HepG2 (cell line): ENCODE measurements around the gene CNTFR. TPM values are rescaled to one million over a fixed set of nuclear protein-coding genes. Genes with fewer than 3 reads are reported as not detected.

ENCODE experiments used
- ASH2L ChIP-seq: fragments of 300-600, 200-600 bp; sonication (generic); IDR thresholded peaks from 2 replicates; pipeline ENCODE4 v1.7.0; 2017; ENCODE audit warnings: low read depth, mild to moderate bottlenecking, moderate library complexity, mixed read lengths, low read length; ENCODE audit not compliant: insufficient read length
- CAMTA2 ChIP-seq: sonication (generic); formaldehyde crosslinking; IDR thresholded peaks from 2 replicates; pipeline ENCODE4 v1.4.0; 2020; ENCODE audit warnings: mild to moderate bottlenecking, missing genetic modification reagents, borderline replicate concordance
- EP300 ChIP-seq, 3 experiments: sonication (generic) in 1 of 3; formaldehyde crosslinking in 1 of 3; IDR thresholded peaks; 2 replicates each; pipeline versions ENCODE4 v1.5.1 to v1.6.1; 2011 to 2020; ENCODE audit warnings: low read depth in 2 of 3, low read length in 2 of 3, borderline replicate concordance in 1 of 3, improper control_type of control experiment in 1 of 3, mild to moderate bottlenecking in 1 of 3, missing genetic modification reagents in 1 of 3, moderate library complexity in 1 of 3
- KDM4B ChIP-seq: sonication (generic); formaldehyde crosslinking; IDR thresholded peaks from 2 replicates; pipeline ENCODE4 v1.4.0; 2020; ENCODE audit warnings: missing genetic modification reagents
- MED1 ChIP-seq: sonication (generic); formaldehyde crosslinking; IDR thresholded peaks from 2 replicates; pipeline ENCODE4 v1.4.0; 2020; ENCODE audit warnings: missing genetic modification reagents
- MIER2 ChIP-seq: IDR thresholded peaks from 2 replicates; pipeline ENCODE4 v1.6.1; 2016; ENCODE audit warnings: missing biosample characterization, missing genetic modification reagents
- MTA1 ChIP-seq: sonication (generic); formaldehyde crosslinking; IDR thresholded peaks from 2 replicates; pipeline ENCODE4 v1.4.0; 2020; ENCODE audit warnings: missing genetic modification reagents, mild to moderate bottlenecking, borderline replicate concordance
- NR3C1 ChIP-seq: sonication (generic); formaldehyde crosslinking; IDR thresholded peaks from 2 replicates; pipeline ENCODE4 v1.4.0; 2020; ENCODE audit warnings: missing genetic modification reagents
- SAFB2 ChIP-seq: sonication (generic); formaldehyde crosslinking; IDR thresholded peaks from 2 replicates; pipeline ENCODE4 v1.5.1; 2020; ENCODE audit warnings: missing genetic modification reagents, low read depth, mild to moderate bottlenecking, borderline replicate concordance
- TCF12 ChIP-seq, 2 experiments: fragments of 450-650 bp in 1 of 2; sonication (generic) in 1 of 2; formaldehyde crosslinking in 1 of 2; IDR thresholded peaks; 2 replicates each; pipeline versions ENCODE4 v1.6.1 to v1.8.0; 2017 to 2022; ENCODE audit warnings: antibody characterized with exemption in 1 of 2, mild to moderate bottlenecking in 1 of 2, missing genetic modification reagents in 1 of 2, moderate library complexity in 1 of 2
- ZBTB20 ChIP-seq: sonication (generic); formaldehyde crosslinking; IDR thresholded peaks from 2 replicates; pipeline ENCODE4 v1.8.1; 2023; ENCODE audit warnings: missing genetic modification reagents, low read depth, mild to moderate bottlenecking, borderline replicate concordance
- ZBTB3 ChIP-seq: sonication (generic); formaldehyde crosslinking; IDR thresholded peaks from 2 replicates; pipeline ENCODE4 v1.4.0; 2020; ENCODE audit warnings: low read depth, mild to moderate bottlenecking, moderate library complexity, missing genetic modification reagents, borderline replicate concordance
- ZBTB7A ChIP-seq: sonication (generic); formaldehyde crosslinking; IDR thresholded peaks from 2 replicates; pipeline ENCODE4 v1.8.0; 2022; ENCODE audit warnings: mild to moderate bottlenecking, missing genetic modification reagents
- ZKSCAN1 ChIP-seq: fragments of 150-350 bp; IDR thresholded peaks from 2 replicates; pipeline ENCODE4 v1.6.1; 2014; ENCODE audit warnings: low read length
- ZNF230 ChIP-seq: sonication (generic); formaldehyde crosslinking; IDR thresholded peaks from 2 replicates; pipeline ENCODE4 v1.4.0; 2020; ENCODE audit warnings: mild to moderate bottlenecking, missing genetic modification reagents
- ZNF383 ChIP-seq: sonication (generic); formaldehyde crosslinking; IDR thresholded peaks from 2 replicates; pipeline ENCODE4 v1.4.0; 2020; ENCODE audit warnings: missing genetic modification reagents, mild to moderate bottlenecking, borderline replicate concordance
- ZNF709 ChIP-seq: sonication (generic); formaldehyde crosslinking; IDR thresholded peaks from 2 replicates; pipeline ENCODE4 v1.5.0; 2020; ENCODE audit warnings: mild to moderate bottlenecking, missing genetic modification reagents
- ZNF879 ChIP-seq: sonication (generic); formaldehyde crosslinking; IDR thresholded peaks from 2 replicates; pipeline ENCODE4 v1.8.1; 2023; ENCODE audit warnings: missing genetic modification reagents
- ZSCAN29 ChIP-seq: sonication (generic); formaldehyde crosslinking; conservative IDR thresholded peaks from 2 replicates; pipeline ENCODE4 v1.4.0; 2020; ENCODE audit warnings: mild to moderate bottlenecking, missing genetic modification reagents
- polyA plus RNA-seq, 8 experiments: library from polyadenylated mRNA; depleted of rRNA in 3 of 8; stranded (reverse) in 7 of 8; unstranded in 1 of 8; fragments of >200 nt; fragmentation: Illumina TruSeq in 4 of 8; extraction: Trizol in 4 of 8; gene quantifications; 2 replicates each; pipeline versions ENCODE4 v1.2.1 to v1.2.3, GENCODE V29; 2011 to 2016; ENCODE audit warnings: low read depth in 4 of 8, missing spikeins in 1 of 8, mixed read lengths in 1 of 8; ENCODE audit not compliant: insufficient read depth in 1 of 8
- total RNA-seq, 5 experiments: library from RNA; depleted of rRNA; stranded (reverse); fragments of >200 nt; fragmentation: Illumina TruSeq; extraction: Trizol; gene quantifications; 2 replicates each; pipeline ENCODE4 v1.2.3, GENCODE V29; 2016; ENCODE audit warnings: low read depth in 1 of 5
- TF ChIP-seq, protein P1 (sequence below): sonication (generic); formaldehyde crosslinking; IDR thresholded peaks from 2 replicates; pipeline ENCODE4 v1.5.0; 2020; ENCODE audit warnings: missing genetic modification reagents
- TF ChIP-seq, protein P2 (sequence below): sonication (generic); formaldehyde crosslinking; IDR thresholded peaks from 2 replicates; pipeline ENCODE4 v1.4.0; 2020; ENCODE audit warnings: mild to moderate bottlenecking, missing genetic modification reagents

CNTFR gene
- total and polyA plus RNA-seq, 2 of the 13 experiments (the other 11 are each of a cell fraction or from before 2014, with no cell fraction given): not detected

DNA sequence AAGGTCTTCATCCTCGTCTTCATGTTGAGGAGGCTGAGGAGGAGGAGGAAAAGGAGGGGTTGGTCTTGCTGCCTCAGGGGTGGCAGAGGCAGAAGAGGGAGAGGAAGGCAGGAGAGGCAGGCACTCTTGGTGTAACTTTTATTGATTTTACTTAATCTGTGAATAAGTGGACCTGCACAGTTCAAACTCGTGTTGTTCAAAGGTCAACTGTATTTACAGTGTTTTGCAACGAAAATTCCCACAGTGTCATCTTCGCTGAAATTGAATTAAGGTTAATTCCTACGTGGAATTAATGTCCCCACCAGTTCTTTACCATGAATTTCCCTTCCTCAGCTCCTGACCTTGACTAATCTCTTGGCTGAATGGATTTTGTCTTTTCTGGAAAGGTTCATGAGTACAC lies 45.5 kb downstream of the CNTFR start (continued):
- TF ChIP-seq EP300 (IDR thresholded peaks at IDR 0.05; ENCODE audit: low read depth in 2 of 2, low read length in 2 of 2): peak in 1 of 2 experiments; percentile 63; a peak in 2 of 4 replicates
- no peak for TF ChIP-seq EP300 (CRISPR knock-in tag; IDR thresholded peaks at IDR 0.05; ENCODE audit: borderline replicate concordance)
- TF ChIP-seq ZSCAN29 (CRISPR knock-in tag): no peak
- TF ChIP-seq NR3C1 (CRISPR knock-in tag): no peak
- no peak for TF ChIP-seq ASH2L
- 0 out of 2 replicates have a peak, but pooled peaks have one; percentile 18 for TF ChIP-seq MIER2 (CRISPR knock-in tag)
- TF ChIP-seq SAFB2 (CRISPR knock-in tag): no peak
- no peak for TF ChIP-seq ZNF709 (CRISPR knock-in tag)
- TF ChIP-seq ZNF230 (CRISPR knock-in tag): no peak
- no peak for TF ChIP-seq TCF12 (IDR thresholded peaks at IDR 0.05)
- no peak for TF ChIP-seq TCF12 (CRISPR knock-in tag; IDR thresholded peaks at IDR 0.05)
- no peak for TF ChIP-seq ZBTB7A (CRISPR knock-in tag)
- TF ChIP-seq MED1 (CRISPR knock-in tag): no peak
- TF ChIP-seq, protein P1, sequence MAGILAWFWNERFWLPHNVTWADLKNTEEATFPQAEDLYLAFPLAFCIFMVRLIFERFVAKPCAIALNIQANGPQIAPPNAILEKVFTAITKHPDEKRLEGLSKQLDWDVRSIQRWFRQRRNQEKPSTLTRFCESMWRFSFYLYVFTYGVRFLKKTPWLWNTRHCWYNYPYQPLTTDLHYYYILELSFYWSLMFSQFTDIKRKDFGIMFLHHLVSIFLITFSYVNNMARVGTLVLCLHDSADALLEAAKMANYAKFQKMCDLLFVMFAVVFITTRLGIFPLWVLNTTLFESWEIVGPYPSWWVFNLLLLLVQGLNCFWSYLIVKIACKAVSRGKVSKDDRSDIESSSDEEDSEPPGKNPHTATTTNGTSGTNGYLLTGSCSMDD (CRISPR knock-in tag): no peak
- TF ChIP-seq ZNF879 (CRISPR knock-in tag): no peak
- TF ChIP-seq ZNF383 (CRISPR knock-in tag): no peak
- no peak for TF ChIP-seq KDM4B (CRISPR knock-in tag)
- no peak for TF ChIP-seq ZBTB3 (CRISPR knock-in tag)
- no peak for TF ChIP-seq CAMTA2
- TF ChIP-seq MTA1: no peak
- TF ChIP-seq, protein P2, sequence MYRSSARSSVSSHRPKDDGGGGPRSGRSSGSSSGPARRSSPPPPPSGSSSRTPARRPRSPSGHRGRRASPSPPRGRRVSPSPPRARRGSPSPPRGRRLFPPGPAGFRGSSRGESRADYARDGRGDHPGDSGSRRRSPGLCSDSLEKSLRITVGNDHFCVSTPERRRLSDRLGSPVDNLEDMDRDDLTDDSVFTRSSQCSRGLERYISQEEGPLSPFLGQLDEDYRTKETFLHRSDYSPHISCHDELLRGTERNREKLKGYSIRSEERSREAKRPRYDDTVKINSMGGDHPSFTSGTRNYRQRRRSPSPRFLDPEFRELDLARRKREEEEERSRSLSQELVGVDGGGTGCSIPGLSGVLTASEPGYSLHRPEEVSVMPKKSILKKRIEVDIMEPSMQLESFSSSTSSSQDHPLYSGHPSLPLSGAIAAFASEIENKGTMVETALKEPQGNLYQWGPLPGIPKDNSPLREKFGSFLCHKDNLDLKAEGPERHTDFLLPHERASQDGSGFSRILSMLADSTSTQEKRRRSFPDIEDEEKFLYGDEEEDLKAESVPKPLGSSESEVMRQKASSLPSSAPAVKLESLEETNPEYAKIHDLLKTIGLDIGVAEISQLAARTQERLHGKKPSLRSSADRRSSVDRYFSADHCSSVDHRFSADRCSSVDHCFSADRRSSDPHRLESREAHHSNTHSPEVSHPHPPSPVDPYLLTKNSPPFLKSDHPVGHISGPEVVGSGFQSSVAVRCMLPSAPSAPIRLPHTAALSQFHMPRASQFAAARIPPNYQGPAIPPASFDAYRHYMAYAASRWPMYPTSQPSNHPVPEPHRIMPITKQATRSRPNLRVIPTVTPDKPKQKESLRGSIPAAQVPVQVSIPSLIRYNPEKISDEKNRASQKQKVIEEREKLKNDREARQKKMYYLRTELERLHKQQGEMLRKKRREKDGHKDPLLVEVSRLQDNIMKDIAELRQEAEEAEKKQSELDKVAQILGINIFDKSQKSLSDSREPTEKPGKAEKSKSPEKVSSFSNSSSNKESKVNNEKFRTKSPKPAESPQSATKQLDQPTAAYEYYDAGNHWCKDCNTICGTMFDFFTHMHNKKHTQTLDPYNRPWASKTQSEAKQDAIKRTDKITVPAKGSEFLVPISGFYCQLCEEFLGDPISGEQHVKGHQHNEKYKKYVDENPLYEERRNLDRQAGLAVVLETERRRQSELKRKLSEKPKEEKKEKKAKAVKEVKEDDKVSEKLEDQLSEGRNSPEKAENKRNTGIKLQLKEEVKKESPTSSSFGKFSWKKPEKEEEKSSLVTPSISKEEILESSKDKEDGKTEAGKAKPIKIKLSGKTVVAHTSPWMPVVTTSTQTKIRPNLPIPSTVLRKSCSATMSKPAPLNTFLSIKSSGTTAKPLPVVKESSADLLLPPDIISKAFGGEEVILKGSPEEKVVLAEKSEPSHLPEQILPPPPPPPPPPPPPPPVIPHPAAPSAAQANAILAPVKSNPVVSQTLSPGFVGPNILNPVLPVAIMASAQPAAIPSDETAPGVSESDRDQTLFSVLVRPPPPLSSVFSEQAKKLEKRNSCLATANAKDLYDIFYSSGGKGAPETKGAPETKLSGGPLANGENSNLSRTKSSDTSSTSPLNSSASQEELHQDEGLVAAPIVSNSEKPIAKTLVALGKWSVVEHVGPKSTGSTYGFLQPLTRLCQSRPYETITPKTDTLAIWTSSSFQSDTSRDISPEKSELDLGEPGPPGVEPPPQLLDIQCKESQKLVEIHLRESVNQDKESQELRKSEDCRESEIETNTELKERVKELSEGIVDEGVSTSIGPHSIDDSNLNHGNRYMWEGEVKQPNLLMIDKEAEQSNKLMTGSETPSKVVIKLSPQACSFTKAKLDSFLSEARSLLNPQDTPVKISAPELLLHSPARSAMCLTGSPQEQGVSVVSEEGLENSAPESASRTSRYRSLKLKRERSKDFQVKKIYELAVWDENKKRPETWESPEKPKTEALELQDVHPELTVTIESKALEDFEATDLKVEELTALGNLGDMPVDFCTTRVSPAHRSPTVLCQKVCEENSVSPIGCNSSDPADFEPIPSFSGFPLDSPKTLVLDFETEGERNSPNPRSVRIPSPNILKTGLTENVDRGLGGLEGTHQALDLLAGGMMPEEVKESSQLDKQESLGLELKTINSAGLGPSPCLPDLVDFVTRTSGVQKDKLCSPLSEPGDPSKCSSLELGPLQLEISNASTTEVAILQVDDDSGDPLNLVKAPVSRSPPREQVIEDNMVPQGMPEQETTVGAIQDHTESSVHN (CRISPR knock-in tag): no peak
- no peak for TF ChIP-seq ZKSCAN1
- TF ChIP-seq ZBTB20 (CRISPR knock-in tag): no peak
